ENCODE data around the gene GBX2. TPM values are rescaled to one million over a fixed set of nuclear protein-coding genes. Genes with fewer than 3 reads are reported as not detected.
A peak's percentile ranks its signal among the peaks of the same experiment; 100 is the strongest.

The GBX2 gene
- total RNA-seq, 4 donors from 2014 or later = not detected

DNA sequence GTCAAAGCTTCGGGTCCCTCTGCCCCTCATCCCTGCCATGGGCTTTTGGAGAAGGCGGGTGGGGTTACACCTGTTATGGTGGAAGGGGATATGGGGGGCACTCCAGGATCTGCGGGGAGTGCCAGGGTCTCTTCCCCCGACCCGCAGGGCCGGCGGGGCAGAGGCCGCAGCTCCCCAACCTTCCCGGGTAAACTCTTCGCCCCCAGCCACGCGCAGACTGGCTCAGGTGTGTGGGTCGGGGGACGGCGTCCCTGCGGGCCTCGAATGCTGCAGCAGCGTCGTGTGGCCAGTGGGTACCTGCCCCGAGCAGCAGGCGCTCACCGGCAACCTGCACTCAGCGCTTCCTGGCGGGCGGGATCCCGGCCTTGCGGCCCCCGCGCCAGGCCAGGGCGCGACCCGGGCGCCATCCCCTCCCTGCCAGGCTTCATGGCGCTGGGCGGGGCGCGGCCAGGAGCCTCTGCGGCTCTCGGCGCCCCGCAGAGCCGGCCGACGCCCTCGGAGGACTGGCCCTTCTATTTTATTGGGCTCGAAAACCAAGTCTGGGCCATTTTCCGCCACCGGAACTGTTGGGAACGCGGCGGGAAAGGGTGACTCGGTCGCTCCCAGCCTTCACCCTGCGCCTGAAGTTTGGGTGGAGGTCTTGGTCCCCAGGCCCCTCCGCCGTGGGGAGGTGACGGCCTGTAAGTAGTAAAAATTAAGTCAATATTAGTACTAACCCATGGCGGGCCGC, 4.5 kb downstream of the GBX2 start:
- Histone ChIP-seq H3K27me3 (peaks cover 100% of the 10 kb centered on the region), H3K4me1 (peaks cover 0 to 59% (median 47%) of the 10 kb centered on the region in 3 donors), H3K27ac (no peak overlapping the region), H3K4me3 (peak overlapping the region in 1 of 2 donors; percentile 42), H3K9me3 (no peaks in the 10 kb centered on the region), H3K36me3 (no peaks in the 10 kb centered on the region)
- WGBS, 2 donors (ENCODE audit: low coverage in 1 of 2) = 0% methylated on average over 1 of the region's 59 CpGs; no CpG with 5 or more reads in 1 of the 2 donors
- no peak for ATAC-seq
- TF ChIP-seq, protein P1, sequence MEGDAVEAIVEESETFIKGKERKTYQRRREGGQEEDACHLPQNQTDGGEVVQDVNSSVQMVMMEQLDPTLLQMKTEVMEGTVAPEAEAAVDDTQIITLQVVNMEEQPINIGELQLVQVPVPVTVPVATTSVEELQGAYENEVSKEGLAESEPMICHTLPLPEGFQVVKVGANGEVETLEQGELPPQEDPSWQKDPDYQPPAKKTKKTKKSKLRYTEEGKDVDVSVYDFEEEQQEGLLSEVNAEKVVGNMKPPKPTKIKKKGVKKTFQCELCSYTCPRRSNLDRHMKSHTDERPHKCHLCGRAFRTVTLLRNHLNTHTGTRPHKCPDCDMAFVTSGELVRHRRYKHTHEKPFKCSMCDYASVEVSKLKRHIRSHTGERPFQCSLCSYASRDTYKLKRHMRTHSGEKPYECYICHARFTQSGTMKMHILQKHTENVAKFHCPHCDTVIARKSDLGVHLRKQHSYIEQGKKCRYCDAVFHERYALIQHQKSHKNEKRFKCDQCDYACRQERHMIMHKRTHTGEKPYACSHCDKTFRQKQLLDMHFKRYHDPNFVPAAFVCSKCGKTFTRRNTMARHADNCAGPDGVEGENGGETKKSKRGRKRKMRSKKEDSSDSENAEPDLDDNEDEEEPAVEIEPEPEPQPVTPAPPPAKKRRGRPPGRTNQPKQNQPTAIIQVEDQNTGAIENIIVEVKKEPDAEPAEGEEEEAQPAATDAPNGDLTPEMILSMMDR (IDR thresholded peaks at IDR 0.05) = no peak
- TF ChIP-seq POLR2AphosphoS5 (IDR thresholded peaks at IDR 0.05) = no peak
- no peak for TF ChIP-seq EP300 (IDR thresholded peaks at IDR 0.05)
- TF ChIP-seq POLR2A (IDR thresholded peaks at IDR 0.05) = no peak

DNA sequence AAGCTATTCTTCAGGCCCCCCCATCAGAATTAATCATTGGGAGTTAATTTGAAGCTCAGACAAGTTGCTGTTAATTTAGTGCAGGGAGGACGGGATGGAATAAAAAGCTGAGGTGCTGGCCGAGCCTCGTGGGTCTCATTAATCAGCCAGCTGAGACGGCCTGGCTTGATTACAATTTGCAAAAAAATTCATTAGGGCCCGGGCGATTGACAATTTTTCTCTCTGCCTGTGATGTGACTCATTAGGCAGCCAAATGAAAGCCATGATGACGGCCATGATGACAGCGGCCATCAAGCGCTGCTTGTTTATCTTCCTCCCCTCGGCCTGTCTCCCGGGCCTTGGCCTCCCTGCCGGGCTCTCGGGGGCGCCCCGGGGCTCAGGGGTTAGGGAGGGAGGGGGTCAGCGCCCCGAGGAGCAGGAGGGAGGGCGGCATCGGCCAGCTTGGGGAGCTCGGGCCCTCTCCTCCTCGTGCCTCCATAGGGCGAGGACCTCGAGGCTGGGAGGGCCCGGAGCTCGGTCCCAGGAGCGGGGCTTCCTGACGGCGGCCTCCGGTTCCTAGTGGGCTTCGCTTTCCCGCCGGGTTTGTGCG, 5.2 kb downstream of the GBX2 start:
- 47 to 77% methylated on average over 3 to 8 of the region's 33 CpGs for WGBS, 2 donors (ENCODE audit: low coverage in 1 of 2)
- Histone ChIP-seq H3K27ac (no peak overlapping the region), H3K36me3 (no peaks in the 10 kb centered on the region), H3K4me1 (peaks cover 0 to 53% (median 41%) of the 10 kb centered on the region in 3 donors), H3K9me3 (no peaks in the 10 kb centered on the region), H3K27me3 (peaks cover 100% of the 10 kb centered on the region), H3K4me3 (no peak overlapping the region)
- no peak for ATAC-seq
- TF ChIP-seq EP300 (IDR thresholded peaks at IDR 0.05) (no peak), POLR2A (IDR thresholded peaks at IDR 0.05) (no peak), POLR2AphosphoS5 (IDR thresholded peaks at IDR 0.05) (no peak)
- TF ChIP-seq, protein P1 (IDR thresholded peaks at IDR 0.05) = no peak

DNA sequence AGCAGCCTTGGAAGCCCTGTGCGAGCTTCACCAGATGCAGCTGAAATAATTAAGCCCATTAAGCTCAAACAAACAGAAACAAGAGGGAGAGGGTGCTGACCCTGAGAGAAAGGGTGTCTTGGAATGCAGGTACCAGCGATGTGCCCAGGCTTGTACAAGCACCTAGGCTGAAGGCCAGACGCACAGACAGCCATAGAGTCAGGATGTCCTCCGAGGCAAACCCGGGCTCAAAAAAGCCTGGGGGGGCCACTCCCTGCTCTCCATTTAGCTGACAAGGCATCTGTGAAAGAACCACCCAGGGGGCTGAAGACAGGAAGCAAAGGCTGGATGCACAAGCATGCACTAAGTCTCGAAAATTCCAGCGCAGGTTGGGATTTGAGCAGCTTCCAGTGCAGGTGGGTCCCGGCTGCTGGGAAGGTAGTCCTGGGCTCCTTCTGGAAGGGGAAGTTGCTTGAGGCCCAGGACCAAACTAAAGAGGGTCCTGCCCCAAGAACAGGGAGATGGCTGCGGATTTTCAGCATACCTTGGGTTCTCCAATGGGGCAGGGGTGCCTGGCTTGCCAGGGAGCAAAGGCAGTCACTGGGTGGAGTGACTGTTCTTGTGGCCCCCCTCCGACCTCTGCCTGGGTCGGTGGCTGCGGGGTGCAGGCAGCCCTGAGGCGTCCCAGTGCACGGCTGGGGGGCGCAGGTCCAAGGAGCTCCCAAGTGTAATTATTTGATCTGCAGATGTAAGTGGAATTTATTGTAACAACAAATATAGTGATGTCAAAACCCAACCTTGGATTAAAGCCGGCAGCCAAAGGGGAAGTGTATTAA, 5.9 kb downstream of the GBX2 start:
- Histone ChIP-seq H3K27me3 (peaks cover 97% of the 10 kb centered on the region), H3K4me1 (peaks cover 0 to 46% (median 34%) of the 10 kb centered on the region in 3 donors), H3K36me3 (no peaks in the 10 kb centered on the region), H3K9me3 (no peaks in the 10 kb centered on the region), H3K27ac (no peak overlapping the region), H3K4me3 (no peak overlapping the region)
- WGBS, 2 donors (ENCODE audit: low coverage in 1 of 2) = 58 to 82% methylated on average over 5 to 6 of the region's 16 CpGs
- TF ChIP-seq POLR2A (IDR thresholded peaks at IDR 0.05) = no peak
- TF ChIP-seq, protein P1 (IDR thresholded peaks at IDR 0.05) = no peak
- ATAC-seq = no peak

DNA sequence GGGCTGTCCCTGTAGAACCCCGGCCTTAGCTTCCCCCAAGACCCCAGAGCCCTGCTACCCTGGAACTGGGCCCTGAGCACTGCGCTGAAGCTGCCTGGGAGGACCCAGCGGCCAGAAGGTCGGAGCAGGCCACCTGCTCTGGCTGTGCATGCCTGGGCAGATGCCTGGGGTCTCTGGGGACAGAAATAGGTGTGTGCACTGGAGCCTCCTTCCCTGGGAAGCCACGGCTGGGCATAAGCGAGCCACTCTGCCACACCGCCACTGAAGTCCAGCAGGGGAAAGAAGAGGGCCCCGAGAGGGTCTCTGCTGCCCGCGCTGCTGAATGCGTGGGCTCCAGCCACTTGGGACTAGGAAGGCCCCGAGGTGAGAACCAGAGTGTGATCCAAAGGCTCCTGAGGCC, 6.7 kb downstream of the GBX2 start:
- no peaks in the 10 kb centered on the region for H3K36me3 ChIP-seq
- WGBS, 2 donors (ENCODE audit: low coverage in 1 of 2) = no CpG with 5 or more reads among the region's 12 CpGs
- peaks cover 90% of the 10 kb centered on the region for H3K27me3 ChIP-seq
- H3K9me3 ChIP-seq = no peaks in the 10 kb centered on the region
- no peak overlapping the region for H3K27ac ChIP-seq
- TF ChIP-seq, protein P1 (IDR thresholded peaks at IDR 0.05) = no peak
- no peak for TF ChIP-seq POLR2AphosphoS5 (IDR thresholded peaks at IDR 0.05)
- no peak for TF ChIP-seq EP300 (IDR thresholded peaks at IDR 0.05)
- no peak for TF ChIP-seq POLR2A (IDR thresholded peaks at IDR 0.05)
- ATAC-seq = no peak
- no peak overlapping the region for H3K4me3 ChIP-seq
- H3K4me1 ChIP-seq = peaks cover 0 to 38% (median 27%) of the 10 kb centered on the region in 3 donors

Measured in gastroesophageal sphincter (tissue), 4 donors.